K562 (cell line): ENCODE measurements around the gene STK17A. TPM values are rescaled to one million over a fixed set of nuclear protein-coding genes. Genes with fewer than 3 reads are reported as not detected.

Source experiments
- BDP1 ChIP-seq: IDR thresholded peaks from 3 replicates; pipeline ENCODE4 v1.6.1; 2011; ENCODE audit not compliant: insufficient read length, insufficient read depth
- HNRNPH1 ChIP-seq: fragments of 200-400 bp; formaldehyde crosslinking; optimal IDR thresholded peaks from 2 replicates; pipeline ENCODE3; 2017; ENCODE audit warnings: low read depth, mild to moderate bottlenecking, low read length, moderate library complexity
- JUN ChIP-seq, 2 experiments: sonication (generic) in 1 of 2; formaldehyde crosslinking in 1 of 2; IDR thresholded peaks; 2 replicates each; pipeline versions ENCODE4 v1.6.1 to v1.8.0; 2012 to 2022; ENCODE audit warnings: borderline replicate concordance in 2 of 2, mild to moderate bottlenecking in 2 of 2, improper control_type of control experiment in 1 of 2, low read depth in 1 of 2, low read length in 1 of 2, missing genetic modification reagents in 1 of 2
- MCM2 ChIP-seq: fragments of 450-650 bp; IDR thresholded peaks from 2 replicates; pipeline ENCODE4 v1.6.1; 2017; ENCODE audit warnings: low read depth, mild to moderate bottlenecking
- NR1H2 ChIP-seq: sonication (generic); formaldehyde crosslinking; IDR thresholded peaks from 2 replicates; pipeline ENCODE4 v1.4.0; 2020; ENCODE audit warnings: mild to moderate bottlenecking, missing genetic modification reagents
- RCOR1 ChIP-seq, 2 experiments: IDR thresholded peaks; 2 replicates each; pipeline ENCODE4 v1.6.1; 2012; ENCODE audit warnings: low read depth in 2 of 2, low read length in 2 of 2, borderline replicate concordance in 1 of 2, improper control_type of control experiment in 1 of 2
- SAFB ChIP-seq: fragments of 200-400 bp; formaldehyde crosslinking; IDR thresholded peaks from 2 replicates; pipeline ENCODE4 v1.6.1; 2017; ENCODE audit warnings: low read depth, low read length, borderline replicate concordance
- TAF9B ChIP-seq: fragments of 450-650 bp; IDR thresholded peaks from 2 replicates; pipeline ENCODE4 v1.6.1; 2018; ENCODE audit warnings: mild to moderate bottlenecking; ENCODE audit not compliant: partially characterized antibody
- ZKSCAN8 ChIP-seq: fragments of 200-800 bp; sonication (Bioruptor generic); IDR thresholded peaks from 2 replicates; pipeline ENCODE4 v1.6.1; 2016; ENCODE audit warnings: missing genetic modification characterization, missing compliant biosample characterization
- ZNF75A ChIP-seq: fragments of 450-650 bp; formaldehyde crosslinking; IDR thresholded peaks from 2 replicates; pipeline ENCODE4 v1.4.0; 2020; ENCODE audit warnings: mild to moderate bottlenecking
- polyA plus RNA-seq, 8 experiments: library from polyadenylated mRNA; depleted of rRNA in 4 of 8; stranded (reverse) in 5 of 8; unstranded in 3 of 8; fragments of >200 nt; fragmentation: Nextera tagmentation in 2 of 8; fragmentation: Illumina TruSeq in 1 of 8; extraction: Ambion mirVana in 2 of 8; extraction: Trizol in 1 of 8; gene quantifications; 2 replicates each; pipeline versions ENCODE4 v1.2.1 to v1.2.3, GENCODE V29; 2011 to 2014; ENCODE audit warnings: inconsistent platforms in 1 of 8, missing spikeins in 1 of 8
- total RNA-seq, 7 experiments: library from RNA; depleted of rRNA in 6 of 7; stranded (reverse); fragments of >200 nt in 6 of 7; fragmentation: Illumina TruSeq in 2 of 7; extraction: Trizol in 2 of 7; gene quantifications; 2 replicates each; pipeline versions ENCODE4 v1.2.1 to v1.2.3, GENCODE V29; 2011 to 2021; ENCODE audit warnings: low replicate concordance in 1 of 7
- TF ChIP-seq, protein P1 (sequence below): fragments of 250-450 bp; sonication (Bioruptor Pico); IDR thresholded peaks from 2 replicates; pipeline ENCODE4 v1.9.0; 2021; ENCODE audit warnings: mild to moderate bottlenecking, inconsistent platforms
- TF ChIP-seq, protein P2 (sequence below): IDR thresholded peaks from 2 replicates; pipeline ENCODE4 v1.6.1; 2011; ENCODE audit warnings: borderline replicate concordance, low read depth, mild to moderate bottlenecking, moderate library complexity, low read length; ENCODE audit not compliant: insufficient read depth, poor library complexity, severe bottlenecking
- TF ChIP-seq, protein P3 (sequence below), 2 experiments: fragments of 450-650 bp; IDR thresholded peaks; 2 replicates each; pipeline ENCODE4 v1.6.1; 2016; ENCODE audit warnings: mild to moderate bottlenecking in 2 of 2, borderline replicate concordance in 1 of 2, low read depth in 1 of 2, moderate library complexity in 1 of 2

The STK17A gene
- total and polyA plus RNA-seq, 9 of the 15 experiments (the other 6 are each of a cell fraction or from before 2014, with no cell fraction given): 3.4 to 16.3 (median 13.2) TPM

DNA sequence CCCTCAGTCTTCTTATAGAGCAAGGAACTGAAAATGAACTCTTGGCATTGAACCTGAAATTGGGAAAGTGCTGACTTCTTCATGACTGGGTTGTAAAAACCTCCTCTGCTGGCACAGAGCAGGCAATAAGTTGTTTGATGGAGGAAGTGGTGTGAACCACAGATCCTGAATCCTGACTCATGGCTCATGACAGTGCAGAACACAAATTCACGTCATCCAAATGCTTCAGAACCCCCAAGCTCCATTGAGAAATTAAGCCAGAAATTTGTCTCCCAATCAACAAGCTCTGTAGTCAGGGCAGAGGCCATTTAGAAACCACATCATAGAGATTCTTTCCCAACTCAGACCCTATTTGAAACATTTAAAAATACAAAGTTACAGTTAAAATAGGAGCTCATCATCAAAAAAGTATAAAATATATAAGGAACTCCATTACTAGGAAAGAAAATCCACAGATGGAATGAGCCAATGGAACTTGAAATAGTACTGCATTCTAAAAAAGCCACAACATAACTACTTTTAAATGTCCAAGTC lies 10.3 kb upstream of the STK17A start (continued):
- TF ChIP-seq, protein P1, sequence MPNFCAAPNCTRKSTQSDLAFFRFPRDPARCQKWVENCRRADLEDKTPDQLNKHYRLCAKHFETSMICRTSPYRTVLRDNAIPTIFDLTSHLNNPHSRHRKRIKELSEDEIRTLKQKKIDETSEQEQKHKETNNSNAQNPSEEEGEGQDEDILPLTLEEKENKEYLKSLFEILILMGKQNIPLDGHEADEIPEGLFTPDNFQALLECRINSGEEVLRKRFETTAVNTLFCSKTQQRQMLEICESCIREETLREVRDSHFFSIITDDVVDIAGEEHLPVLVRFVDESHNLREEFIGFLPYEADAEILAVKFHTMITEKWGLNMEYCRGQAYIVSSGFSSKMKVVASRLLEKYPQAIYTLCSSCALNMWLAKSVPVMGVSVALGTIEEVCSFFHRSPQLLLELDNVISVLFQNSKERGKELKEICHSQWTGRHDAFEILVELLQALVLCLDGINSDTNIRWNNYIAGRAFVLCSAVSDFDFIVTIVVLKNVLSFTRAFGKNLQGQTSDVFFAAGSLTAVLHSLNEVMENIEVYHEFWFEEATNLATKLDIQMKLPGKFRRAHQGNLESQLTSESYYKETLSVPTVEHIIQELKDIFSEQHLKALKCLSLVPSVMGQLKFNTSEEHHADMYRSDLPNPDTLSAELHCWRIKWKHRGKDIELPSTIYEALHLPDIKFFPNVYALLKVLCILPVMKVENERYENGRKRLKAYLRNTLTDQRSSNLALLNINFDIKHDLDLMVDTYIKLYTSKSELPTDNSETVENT (CRISPR knock-in tag): no peak
- TF ChIP-seq ZNF75A (CRISPR knock-in tag) (no peak), SAFB (no peak), BDP1 (no peak), HNRNPH1 (no peak), MCM2 (no peak), RCOR1 (IDR thresholded peaks at IDR 0.05; ENCODE audit: borderline replicate concordance in 1 of 2, low read depth in 2 of 2, low read length in 2 of 2) (peak in 1 of 2 experiments; percentile 76; a peak in 1 of 4 replicates), TAF9B (no peak), NR1H2 (CRISPR knock-in tag) (no peak), JUN (IDR thresholded peaks at IDR 0.05; ENCODE audit: borderline replicate concordance, low read depth, low read length) (peak; percentile 88), JUN (CRISPR knock-in tag; IDR thresholded peaks at IDR 0.05; ENCODE audit: borderline replicate concordance) (no peak), ZKSCAN8 (CRISPR knock-in tag) (0 out of 2 replicates have a peak, but pooled peaks have one; percentile 67)
- TF ChIP-seq, protein P2, sequence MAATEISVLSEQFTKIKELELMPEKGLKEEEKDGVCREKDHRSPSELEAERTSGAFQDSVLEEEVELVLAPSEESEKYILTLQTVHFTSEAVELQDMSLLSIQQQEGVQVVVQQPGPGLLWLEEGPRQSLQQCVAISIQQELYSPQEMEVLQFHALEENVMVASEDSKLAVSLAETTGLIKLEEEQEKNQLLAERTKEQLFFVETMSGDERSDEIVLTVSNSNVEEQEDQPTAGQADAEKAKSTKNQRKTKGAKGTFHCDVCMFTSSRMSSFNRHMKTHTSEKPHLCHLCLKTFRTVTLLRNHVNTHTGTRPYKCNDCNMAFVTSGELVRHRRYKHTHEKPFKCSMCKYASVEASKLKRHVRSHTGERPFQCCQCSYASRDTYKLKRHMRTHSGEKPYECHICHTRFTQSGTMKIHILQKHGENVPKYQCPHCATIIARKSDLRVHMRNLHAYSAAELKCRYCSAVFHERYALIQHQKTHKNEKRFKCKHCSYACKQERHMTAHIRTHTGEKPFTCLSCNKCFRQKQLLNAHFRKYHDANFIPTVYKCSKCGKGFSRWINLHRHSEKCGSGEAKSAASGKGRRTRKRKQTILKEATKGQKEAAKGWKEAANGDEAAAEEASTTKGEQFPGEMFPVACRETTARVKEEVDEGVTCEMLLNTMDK: no peak
- TF ChIP-seq, protein P3, sequence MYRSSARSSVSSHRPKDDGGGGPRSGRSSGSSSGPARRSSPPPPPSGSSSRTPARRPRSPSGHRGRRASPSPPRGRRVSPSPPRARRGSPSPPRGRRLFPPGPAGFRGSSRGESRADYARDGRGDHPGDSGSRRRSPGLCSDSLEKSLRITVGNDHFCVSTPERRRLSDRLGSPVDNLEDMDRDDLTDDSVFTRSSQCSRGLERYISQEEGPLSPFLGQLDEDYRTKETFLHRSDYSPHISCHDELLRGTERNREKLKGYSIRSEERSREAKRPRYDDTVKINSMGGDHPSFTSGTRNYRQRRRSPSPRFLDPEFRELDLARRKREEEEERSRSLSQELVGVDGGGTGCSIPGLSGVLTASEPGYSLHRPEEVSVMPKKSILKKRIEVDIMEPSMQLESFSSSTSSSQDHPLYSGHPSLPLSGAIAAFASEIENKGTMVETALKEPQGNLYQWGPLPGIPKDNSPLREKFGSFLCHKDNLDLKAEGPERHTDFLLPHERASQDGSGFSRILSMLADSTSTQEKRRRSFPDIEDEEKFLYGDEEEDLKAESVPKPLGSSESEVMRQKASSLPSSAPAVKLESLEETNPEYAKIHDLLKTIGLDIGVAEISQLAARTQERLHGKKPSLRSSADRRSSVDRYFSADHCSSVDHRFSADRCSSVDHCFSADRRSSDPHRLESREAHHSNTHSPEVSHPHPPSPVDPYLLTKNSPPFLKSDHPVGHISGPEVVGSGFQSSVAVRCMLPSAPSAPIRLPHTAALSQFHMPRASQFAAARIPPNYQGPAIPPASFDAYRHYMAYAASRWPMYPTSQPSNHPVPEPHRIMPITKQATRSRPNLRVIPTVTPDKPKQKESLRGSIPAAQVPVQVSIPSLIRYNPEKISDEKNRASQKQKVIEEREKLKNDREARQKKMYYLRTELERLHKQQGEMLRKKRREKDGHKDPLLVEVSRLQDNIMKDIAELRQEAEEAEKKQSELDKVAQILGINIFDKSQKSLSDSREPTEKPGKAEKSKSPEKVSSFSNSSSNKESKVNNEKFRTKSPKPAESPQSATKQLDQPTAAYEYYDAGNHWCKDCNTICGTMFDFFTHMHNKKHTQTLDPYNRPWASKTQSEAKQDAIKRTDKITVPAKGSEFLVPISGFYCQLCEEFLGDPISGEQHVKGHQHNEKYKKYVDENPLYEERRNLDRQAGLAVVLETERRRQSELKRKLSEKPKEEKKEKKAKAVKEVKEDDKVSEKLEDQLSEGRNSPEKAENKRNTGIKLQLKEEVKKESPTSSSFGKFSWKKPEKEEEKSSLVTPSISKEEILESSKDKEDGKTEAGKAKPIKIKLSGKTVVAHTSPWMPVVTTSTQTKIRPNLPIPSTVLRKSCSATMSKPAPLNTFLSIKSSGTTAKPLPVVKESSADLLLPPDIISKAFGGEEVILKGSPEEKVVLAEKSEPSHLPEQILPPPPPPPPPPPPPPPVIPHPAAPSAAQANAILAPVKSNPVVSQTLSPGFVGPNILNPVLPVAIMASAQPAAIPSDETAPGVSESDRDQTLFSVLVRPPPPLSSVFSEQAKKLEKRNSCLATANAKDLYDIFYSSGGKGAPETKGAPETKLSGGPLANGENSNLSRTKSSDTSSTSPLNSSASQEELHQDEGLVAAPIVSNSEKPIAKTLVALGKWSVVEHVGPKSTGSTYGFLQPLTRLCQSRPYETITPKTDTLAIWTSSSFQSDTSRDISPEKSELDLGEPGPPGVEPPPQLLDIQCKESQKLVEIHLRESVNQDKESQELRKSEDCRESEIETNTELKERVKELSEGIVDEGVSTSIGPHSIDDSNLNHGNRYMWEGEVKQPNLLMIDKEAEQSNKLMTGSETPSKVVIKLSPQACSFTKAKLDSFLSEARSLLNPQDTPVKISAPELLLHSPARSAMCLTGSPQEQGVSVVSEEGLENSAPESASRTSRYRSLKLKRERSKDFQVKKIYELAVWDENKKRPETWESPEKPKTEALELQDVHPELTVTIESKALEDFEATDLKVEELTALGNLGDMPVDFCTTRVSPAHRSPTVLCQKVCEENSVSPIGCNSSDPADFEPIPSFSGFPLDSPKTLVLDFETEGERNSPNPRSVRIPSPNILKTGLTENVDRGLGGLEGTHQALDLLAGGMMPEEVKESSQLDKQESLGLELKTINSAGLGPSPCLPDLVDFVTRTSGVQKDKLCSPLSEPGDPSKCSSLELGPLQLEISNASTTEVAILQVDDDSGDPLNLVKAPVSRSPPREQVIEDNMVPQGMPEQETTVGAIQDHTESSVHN (IDR thresholded peaks at IDR 0.05; ENCODE audit: borderline replicate concordance in 1 of 2, low read depth in 1 of 2): 0 out of 4 replicates have a peak, but pooled peaks of 1 of the 2 experiments have one; percentile 40
